H7 (cell line): Measurements from ENCODE around the gene TSPYL6. TPM values are rescaled to one million over a fixed set of nuclear protein-coding genes. Genes with fewer than 3 reads are reported as not detected.

Source experiments
- DNase-seq: peaks from one replicate; pipeline ENCODE4 v3.0.0; 2012
- H3K27me3 ChIP-seq: 2 replicates; pipeline ENCODE4 v1.6.0; 2011; ENCODE audit warnings: mild to moderate bottlenecking, low read length; ENCODE audit not compliant: control insufficient read depth, insufficient read depth
- H3K36me3 ChIP-seq: replicated peaks from 2 replicates; pipeline ENCODE4 v1.5.1; 2011; ENCODE audit warnings: low read length; ENCODE audit not compliant: control insufficient read depth, insufficient read depth
- H3K4me3 ChIP-seq: 2 replicates; pipeline ENCODE4 v1.5.1; 2011; ENCODE audit warnings: low read depth, mild to moderate bottlenecking, control low read depth, low read length, moderate library complexity; ENCODE audit not compliant: insufficient read depth
- total RNA-seq: library from RNA; depleted of rRNA; stranded (reverse); fragments of >200 nt; shearing (Covaris generic); gene quantifications from 2 replicates; pipeline ENCODE4 v1.2.3, GENCODE V29; 2014

TSPYL6 gene
- total RNA-seq, 1 experiment from 2014 or later: not detected

- no peak for DNase-seq
Observed at GRCh38 chr2:54233832-54234649, 22.0 kb downstream of the TSPYL6 start.

DNA sequence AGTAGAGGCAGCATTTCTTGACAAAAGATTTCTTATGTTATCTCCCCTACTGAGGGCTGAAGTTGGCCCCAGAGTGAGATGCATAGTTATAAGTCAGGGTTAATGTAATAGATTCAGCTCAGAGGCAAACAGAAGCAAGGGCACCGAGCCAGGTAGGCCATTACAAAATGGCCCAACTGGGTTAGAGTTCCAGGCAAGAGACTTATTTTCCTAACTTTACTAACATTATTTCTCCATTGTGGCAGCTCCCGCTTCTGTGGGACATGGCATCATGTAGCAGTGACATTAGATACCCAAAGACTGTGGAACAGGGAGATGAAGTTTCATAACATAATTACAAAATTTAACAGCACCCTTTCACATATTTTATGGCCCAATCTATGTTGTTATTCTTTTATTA is 27.1 kb downstream of the TSPYL6 start:
- Histone ChIP-seq H3K4me3 (no peak overlapping the region), H3K36me3 (no peaks in the 10 kb centered on the region)

More at GRCh38 chr2:54233832-54234649, 22.0 kb downstream of the TSPYL6 start:
- H3K27me3 ChIP-seq: no peaks in the 10 kb centered on the region
- no peak overlapping the region for H3K4me3 ChIP-seq
- H3K36me3 ChIP-seq: no peaks in the 10 kb centered on the region

DNA sequence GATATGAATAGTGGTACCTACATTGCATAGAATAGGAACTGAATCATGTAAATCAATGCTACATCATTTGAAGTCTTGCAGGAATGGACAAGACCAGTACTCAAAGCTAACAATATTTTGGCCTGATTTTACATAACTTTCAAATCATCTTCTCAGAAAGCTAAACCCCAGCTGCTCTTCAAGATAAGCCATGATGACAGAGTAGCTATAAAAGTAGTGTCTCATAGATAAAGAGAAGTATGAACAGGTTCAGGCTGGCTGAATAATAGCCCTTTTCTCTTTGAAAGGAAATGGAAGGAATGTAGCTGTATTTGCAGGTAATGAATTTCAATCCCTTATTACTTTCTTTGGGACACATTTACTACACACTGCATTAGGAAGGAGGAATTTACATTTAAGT is 28.2 kb downstream of the TSPYL6 start:
- DNase-seq: no peak
- no peak overlapping the region for H3K4me3 ChIP-seq
- H3K36me3 ChIP-seq: no peaks in the 10 kb centered on the region
- no peaks in the 10 kb centered on the region for H3K27me3 ChIP-seq

More for the DNA sequence above, 27.1 kb downstream of the TSPYL6 start:
- H3K27me3 ChIP-seq: no peaks in the 10 kb centered on the region
- no peak for DNase-seq

GRCh38 chr2:54226260-54226659 is 29.8 kb downstream of the TSPYL6 start:
- Histone ChIP-seq H3K27me3 (no peaks in the 10 kb centered on the region), H3K4me3 (no peak overlapping the region), H3K36me3 (no peaks in the 10 kb centered on the region)
- DNase-seq: no peak

GRCh38 chr2:54224997-54225396 is 31.0 kb downstream of the TSPYL6 start:
- no peak for DNase-seq
- H3K27me3 ChIP-seq: no peaks in the 10 kb centered on the region
- no peak overlapping the region for H3K4me3 ChIP-seq
- H3K36me3 ChIP-seq: no peaks in the 10 kb centered on the region

- no peaks in the 10 kb centered on the region for H3K27me3 ChIP-seq
- no peaks in the 10 kb centered on the region for H3K36me3 ChIP-seq
- DNase-seq: no peak
- H3K4me3 ChIP-seq: no peak overlapping the region
Observed at GRCh38 chr2:54213082-54213481, 42.9 kb downstream of the TSPYL6 start.

GRCh38 chr2:54212456-54212855 is 43.6 kb downstream of the TSPYL6 start:
- no peak for DNase-seq
- Histone ChIP-seq H3K27me3 (no peaks in the 10 kb centered on the region), H3K36me3 (no peaks in the 10 kb centered on the region), H3K4me3 (no peak overlapping the region)

- DNase-seq: no peak
- H3K36me3 ChIP-seq: no peaks in the 10 kb centered on the region
- no peaks in the 10 kb centered on the region for H3K27me3 ChIP-seq
- no peak overlapping the region for H3K4me3 ChIP-seq
Observed at GRCh38 chr2:54209379-54209778, 46.6 kb downstream of the TSPYL6 start.

DNA sequence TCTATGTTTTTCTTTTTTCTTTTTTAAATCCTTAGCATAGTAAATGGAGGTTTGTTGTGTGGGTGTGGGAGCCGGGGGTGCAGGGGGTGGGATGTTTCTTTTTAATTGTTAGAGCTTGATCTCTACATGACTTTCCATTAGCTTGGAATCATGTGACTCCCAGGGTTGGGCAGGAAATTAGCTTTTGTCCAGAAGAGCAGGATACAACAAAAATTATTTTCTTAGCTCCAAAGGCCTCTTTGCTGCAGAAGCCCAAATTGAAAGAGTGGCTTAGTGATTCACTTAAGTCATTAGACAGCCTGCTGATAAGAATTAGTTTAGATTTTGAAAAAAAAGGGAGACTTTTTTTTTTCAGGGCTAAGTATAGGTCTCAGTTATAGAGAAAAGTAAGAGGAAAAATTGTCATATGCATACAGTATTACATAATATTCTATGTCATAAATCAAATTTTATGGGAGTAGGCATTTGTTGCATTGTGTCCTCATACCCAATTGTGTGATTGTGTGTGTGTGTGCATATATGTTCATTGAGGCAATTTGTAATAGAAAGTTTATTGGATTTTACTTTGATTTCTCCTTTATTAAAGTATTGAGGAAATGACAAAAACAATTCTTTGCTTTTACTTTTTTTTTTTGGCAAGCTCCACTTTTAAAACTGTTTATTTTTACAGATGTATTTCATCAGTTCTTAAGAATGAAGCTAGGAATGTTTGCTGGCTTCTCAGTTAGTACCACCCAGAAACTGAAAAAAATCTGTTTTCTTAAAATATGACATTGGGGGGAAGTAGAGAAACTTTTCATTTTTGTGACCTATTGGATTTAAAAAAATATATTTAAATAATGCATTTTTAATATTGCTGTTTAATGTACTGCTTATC is 47.4 kb downstream of the TSPYL6 start:
- no peaks in the 10 kb centered on the region for H3K27me3 ChIP-seq
- no peak for DNase-seq
- no peaks in the 10 kb centered on the region for H3K36me3 ChIP-seq
- no peak overlapping the region for H3K4me3 ChIP-seq

DNA sequence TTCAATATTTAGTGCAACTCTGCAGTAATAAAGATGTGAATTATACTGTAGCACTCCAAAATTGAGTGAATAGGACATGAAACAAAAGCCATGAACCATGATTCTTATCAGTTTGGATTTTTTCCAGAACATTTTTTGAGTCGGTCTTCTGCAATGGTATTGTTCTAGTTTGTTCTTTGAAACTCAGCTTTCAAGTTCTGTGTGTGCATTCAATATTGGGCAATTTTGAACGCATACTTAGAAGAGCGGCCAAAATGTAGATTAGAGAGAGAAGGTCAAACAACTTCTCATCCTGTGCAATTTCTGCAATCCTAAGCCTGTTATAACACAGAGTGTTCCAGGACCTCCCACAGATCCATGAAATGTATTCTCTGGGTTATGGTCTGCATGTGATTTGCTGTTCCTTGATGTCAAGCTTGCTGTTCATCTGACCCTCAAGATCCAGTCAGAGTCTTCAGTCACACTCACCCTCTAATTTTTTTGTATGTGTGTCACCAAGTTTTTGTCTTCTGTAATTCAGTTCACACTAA is 48.3 kb downstream of the TSPYL6 start:
- DNase-seq: no peak
- H3K36me3 ChIP-seq: no peaks in the 10 kb centered on the region
- H3K4me3 ChIP-seq: no peak overlapping the region
- H3K27me3 ChIP-seq: no peaks in the 10 kb centered on the region

GRCh38 chr2:54206596-54206995 is 49.4 kb downstream of the TSPYL6 start:
- Histone ChIP-seq H3K36me3 (no peaks in the 10 kb centered on the region), H3K4me3 (no peak overlapping the region), H3K27me3 (no peaks in the 10 kb centered on the region)
- DNase-seq: peak; percentile 16

- H3K36me3 ChIP-seq: no peaks in the 10 kb centered on the region
- H3K4me3 ChIP-seq: no peak overlapping the region
- no peaks in the 10 kb centered on the region for H3K27me3 ChIP-seq
- no peak for DNase-seq
Observed at GRCh38 chr2:54204476-54204875, 51.6 kb downstream of the TSPYL6 start.
